ENCODE measurements around the gene ISLR2.

Gene ISLR2

DNA sequence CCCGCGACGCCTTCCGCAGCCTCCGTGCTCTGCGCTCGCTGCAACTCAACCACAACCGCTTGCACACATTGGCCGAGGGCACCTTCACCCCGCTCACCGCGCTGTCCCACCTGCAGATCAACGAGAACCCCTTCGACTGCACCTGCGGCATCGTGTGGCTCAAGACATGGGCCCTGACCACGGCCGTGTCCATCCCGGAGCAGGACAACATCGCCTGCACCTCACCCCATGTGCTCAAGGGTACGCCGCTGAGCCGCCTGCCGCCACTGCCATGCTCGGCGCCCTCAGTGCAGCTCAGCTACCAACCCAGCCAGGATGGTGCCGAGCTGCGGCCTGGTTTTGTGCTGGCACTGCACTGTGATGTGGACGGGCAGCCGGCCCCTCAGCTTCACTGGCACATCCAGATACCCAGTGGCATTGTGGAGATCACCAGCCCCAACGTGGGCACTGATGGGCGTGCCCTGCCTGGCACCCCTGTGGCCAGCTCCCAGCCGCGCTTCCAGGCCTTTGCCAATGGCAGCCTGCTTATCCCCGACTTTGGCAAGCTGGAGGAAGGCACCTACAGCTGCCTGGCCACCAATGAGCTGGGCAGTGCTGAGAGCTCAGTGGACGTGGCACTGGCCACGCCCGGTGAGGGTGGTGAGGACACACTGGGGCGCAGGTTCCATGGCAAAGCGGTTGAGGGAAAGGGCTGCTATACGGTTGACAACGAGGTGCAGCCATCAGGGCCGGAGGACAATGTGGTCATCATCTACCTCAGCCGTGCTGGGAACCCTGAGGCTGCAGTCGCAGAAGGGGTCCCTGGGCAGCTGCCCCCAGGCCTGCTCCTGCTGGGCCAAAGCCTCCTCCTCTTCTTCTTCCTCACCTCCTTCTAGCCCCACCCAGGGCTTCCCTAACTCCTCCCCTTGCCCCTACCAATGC is 45.1 kb downstream of the ISLR2 start:
- DNase-seq (ENCODE audit: low read depth in 1 of 2, low spot score in 1 of 2): no peak

DNA sequence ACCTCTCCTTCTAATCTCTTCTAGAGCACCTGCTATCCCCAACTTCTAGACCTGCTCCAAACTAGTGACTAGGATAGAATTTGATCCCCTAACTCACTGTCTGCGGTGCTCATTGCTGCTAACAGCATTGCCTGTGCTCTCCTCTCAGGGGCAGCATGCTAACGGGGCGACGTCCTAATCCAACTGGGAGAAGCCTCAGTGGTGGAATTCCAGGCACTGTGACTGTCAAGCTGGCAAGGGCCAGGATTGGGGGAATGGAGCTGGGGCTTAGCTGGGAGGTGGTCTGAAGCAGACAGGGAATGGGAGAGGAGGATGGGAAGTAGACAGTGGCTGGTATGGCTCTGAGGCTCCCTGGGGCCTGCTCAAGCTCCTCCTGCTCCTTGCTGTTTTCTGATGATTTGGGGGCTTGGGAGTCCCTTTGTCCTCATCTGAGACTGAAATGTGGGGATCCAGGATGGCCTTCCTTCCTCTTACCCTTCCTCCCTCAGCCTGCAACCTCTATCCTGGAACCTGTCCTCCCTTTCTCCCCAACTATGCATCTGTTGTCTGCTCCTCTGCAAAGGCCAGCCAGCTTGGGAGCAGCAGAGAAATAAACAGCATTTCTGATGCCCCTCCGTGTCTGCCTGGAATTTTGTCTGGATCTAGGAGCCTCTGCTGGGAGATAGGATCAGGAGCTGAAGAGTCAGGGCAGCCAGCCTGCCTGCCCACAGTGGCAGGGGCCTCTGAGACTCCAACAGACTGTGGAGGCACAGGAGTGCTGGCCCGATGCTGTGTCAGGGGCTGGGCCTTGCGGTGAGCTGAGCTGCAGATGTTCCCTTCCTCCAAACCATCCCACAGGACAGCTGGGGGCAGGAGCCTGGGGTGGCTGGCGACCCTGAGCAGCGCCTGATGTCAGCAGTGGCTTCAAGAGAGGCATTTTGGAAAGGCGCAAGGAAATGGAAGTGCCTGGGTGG is 46.2 kb downstream of the ISLR2 start:
- no peak for DNase-seq (ENCODE audit: low read depth in 1 of 2, low spot score in 1 of 2)

DNA sequence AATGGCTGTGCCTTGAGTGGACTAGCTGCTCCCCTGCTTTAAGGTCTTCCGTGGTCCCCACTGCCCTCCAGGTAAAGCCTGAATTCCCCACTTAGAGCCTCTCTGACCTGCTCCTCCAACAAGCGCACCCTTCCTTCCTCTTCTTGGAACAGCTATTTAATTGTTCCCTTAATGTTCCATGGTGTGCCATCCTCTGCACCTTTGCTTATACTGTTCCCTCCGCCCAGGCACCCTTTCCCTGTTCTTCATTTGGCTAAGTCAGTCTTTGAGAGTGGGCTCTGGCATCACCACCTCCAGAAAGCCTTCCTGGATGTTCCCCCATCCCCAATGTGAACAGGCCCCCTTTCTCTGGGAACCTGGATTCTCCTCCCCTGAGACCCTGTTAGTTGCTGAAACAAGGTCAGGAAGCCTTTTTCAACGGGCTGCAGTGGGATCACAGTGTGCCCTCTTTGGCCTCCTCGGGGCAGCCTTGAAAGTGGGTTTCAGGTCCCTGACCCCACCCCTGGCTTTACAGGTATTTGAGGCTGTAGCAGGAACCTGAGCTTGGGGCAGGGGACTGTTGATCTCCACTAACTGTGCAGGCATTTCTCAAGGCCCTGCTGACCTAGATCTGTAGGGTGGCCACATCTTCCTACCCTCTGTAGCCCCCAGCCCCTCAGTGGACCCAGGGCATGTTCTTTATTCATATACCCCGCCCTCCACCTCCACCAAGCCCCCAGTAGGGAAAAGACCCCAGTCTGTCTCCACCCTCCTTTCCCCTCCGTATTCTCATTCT is 48.1 kb downstream of the ISLR2 start:
- DNase-seq (ENCODE audit: low read depth in 1 of 2, low spot score in 1 of 2): no peak

DNA sequence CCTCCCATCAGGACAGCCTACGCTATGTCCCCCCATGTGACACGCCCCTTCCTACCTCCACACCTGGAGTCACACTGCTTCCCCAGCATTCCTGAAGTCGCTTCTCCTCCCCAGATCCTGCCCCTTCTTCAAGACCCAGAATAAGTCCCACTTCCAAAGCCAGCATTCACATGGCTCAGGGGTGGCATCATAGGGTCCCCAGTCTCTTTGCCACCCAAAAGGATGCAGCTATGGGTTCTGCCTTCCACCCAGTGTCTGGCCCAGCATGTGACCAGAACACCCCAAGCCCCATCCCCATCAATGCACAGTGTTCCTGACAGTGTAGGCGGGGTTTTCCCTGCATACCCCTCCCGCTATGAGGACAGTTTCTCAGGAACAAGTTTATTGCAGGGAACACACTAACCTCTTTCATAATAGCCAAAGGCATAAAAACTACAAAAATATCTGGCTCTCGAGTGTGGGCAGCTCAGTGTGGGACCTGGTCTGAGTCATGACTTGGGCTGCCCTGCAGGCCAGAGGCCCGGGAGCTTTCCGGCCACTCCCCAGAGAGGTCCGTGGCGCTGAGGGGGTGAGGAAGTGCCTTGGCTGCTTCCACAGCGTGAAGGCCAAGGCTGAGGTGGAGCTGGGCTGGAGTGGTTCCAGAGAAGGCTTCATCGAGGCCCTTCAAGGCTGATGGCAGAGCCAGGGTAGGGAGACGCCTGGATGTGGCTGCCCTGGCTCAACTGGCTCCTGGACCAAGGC is 48.9 kb downstream of the ISLR2 start:
- DNase-seq (ENCODE audit: low read depth in 1 of 2, low spot score in 1 of 2): no peak

DNA sequence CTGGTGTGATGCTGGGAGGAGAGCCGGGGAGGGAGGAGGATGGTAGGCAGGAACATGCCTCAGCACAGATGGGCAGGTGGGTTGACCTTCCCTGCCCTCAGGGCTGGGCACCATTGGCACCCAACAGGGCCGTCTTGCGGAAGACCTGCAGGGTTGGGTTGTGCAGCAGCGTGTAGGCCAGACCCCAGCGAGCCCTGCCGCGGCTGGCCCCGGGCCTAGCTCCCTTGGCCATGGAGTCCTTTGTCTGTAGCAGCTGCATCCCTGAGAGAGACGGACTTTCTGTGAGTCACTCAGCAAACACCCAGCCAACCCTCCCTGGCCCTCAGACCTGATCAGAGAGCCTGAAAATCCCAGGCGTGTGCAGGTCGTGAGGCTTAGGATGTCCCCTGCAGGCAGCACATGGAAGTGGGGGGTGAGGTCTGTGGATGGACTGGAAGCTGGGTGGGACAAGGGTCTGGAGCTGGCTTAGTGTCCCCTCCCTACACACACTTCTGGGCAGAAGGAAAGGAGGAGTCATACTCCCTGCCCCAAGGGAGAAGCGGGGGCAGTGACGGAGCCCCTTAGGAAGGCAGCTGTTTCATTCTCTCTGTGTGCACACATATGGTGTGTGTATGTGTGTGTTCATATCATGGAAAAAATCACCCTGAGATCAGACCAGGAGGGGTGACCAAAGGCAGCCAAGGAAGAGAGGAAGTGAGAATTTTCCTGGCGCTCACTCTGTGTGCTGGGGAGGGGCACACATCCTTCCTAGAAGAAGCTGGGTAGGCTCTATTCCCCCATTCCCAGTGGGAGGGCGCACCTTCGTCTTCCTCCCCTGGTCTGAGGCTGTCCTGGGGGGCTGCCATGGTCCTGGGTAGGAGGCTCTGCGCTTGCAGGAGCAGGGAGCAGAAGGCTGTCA is 49.8 kb downstream of the ISLR2 start:
- no peak for DNase-seq (ENCODE audit: low read depth in 1 of 2, low spot score in 1 of 2)

DNA sequence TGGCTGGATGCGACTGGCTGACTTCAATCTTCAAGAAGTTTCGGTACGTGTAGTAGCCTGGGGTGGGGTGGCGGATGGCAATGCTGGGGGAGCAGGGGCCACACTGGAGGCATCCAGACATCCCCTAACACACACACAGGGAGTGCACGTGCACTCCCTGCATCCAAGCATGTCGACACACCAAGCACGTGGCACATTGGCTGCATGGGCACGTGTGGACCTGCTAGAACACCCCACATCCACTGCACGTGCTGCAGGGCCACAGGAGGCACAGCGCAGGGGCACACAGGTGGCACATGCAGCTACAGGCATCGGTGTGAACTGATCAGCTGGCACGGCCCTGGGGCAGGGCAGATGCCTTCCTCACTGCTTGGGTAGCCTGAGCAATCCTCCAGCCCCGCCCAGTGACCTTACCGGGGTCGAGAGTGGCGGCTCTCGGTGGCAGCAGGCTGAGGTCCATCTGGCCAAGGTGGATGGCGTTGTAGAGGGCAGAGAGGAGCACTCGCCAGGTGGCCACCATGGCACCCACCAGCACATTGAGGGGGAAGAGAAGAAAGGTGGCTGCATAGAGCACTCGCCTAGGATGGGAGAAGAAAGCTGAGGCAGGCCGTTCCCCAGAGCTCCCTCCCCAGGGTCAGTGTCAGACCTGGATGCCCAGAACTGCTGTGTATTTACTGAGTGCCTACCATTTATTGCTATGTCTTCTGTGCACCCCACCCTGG is 50.7 kb downstream of the ISLR2 start:
- DNase-seq (ENCODE audit: low read depth in 1 of 2, low spot score in 1 of 2): no peak

DNA sequence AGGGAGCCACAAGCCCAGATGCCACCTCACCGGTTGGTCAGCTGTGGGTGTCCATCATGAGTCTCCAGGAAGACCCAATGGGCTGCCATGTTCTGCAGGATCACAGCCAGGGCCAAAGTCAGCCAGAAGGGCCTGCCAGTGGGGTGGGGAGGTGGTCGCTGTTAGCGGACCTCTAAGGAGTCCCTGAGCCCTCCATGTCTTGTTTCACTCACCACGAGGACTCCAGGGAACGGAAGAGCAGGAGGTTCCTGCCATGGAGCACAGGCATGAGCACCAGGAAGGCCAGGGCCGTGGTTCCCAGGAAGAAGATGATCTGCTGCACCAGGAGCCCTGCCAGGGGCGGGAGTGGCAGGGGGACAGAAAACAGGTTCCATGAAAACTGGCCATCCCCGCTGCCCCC is 51.7 kb downstream of the ISLR2 start:
- DNase-seq (ENCODE audit: low read depth in 1 of 2, low spot score in 1 of 2): no peak

DNA sequence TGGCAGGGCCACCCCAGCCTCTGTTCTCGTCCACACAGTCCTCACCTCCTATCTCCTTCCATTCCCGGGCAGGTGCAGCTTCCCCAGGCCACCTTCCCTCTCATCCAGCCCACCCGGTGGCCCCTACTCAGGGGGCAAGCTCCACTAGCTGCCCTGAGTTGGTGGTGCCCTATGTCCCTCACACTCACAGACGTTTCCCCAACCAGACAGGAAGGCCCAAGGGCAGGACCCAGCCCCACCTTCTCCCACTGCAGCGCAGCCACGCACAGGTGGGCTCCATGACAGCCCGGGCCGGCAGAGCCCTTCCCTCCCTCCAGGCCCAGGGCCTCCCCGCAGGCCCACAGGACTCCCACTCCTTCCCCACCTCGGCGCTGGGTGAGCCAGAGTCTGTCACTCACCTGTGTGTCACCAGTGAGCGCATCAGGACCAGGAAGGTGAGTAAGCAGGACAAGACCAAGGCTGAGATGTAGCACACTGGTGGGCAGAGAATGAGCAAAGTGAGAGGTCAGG is 54.3 kb downstream of the ISLR2 start:
- no peak for DNase-seq (ENCODE audit: low read depth in 1 of 2, low spot score in 1 of 2)

DNA sequence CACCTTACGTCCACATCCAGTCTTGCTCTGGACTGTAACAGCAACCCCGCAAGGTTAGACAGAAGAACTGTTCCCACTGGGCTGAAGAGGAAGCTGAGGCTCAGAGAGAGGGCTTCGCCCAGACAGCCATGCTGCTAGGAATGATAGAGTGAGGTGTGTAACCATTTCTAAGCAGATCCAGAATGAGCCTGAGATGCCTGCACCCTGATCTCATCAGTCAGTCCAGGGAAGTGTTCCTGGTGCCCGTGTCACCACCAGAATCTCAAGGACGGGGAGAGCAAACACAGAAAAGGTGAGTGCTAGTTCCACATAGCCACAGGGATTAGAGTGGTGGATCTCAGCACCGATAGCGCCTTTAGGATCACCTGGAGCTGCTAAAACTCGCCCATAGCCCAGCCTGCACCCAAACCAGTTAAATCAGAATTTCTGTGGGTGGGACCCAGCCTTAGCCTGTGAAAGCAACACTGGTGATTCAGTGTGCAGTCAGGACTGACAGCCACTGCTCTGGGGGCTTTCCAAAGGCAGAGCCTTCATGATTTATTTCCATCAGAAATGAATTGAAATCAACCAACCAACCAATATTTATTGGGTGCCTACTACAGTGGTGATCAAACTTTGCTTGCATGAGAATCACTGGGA is 55.4 kb downstream of the ISLR2 start:
- no peak for DNase-seq (ENCODE audit: low read depth in 1 of 2, low spot score in 1 of 2)

Measured in activated T-helper 1 cell treated with anti-CD3 and anti-CD28 coated beads, Interleukin-2, amount 50 U/mL, for 16 hours (primary cell).